ENCODE results near the gene NPY4R2.
"Not testable (repeated sequence)": the region's sequence is repeated elsewhere in the genome, so short reads cannot be mapped to it uniquely, and the experiment has no call there.

- TF ChIP-seq, protein P1, sequence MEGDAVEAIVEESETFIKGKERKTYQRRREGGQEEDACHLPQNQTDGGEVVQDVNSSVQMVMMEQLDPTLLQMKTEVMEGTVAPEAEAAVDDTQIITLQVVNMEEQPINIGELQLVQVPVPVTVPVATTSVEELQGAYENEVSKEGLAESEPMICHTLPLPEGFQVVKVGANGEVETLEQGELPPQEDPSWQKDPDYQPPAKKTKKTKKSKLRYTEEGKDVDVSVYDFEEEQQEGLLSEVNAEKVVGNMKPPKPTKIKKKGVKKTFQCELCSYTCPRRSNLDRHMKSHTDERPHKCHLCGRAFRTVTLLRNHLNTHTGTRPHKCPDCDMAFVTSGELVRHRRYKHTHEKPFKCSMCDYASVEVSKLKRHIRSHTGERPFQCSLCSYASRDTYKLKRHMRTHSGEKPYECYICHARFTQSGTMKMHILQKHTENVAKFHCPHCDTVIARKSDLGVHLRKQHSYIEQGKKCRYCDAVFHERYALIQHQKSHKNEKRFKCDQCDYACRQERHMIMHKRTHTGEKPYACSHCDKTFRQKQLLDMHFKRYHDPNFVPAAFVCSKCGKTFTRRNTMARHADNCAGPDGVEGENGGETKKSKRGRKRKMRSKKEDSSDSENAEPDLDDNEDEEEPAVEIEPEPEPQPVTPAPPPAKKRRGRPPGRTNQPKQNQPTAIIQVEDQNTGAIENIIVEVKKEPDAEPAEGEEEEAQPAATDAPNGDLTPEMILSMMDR (IDR thresholded peaks at IDR 0.05): not testable (repeated sequence)
- not testable (repeated sequence) for TF ChIP-seq POLR2AphosphoS5 (IDR thresholded peaks at IDR 0.05; ENCODE audit: low read depth, low read length); SMC3 (IDR thresholded peaks at IDR 0.05; ENCODE audit: low read depth, low read length); JUND (IDR thresholded peaks at IDR 0.05); GABPA (IDR thresholded peaks at IDR 0.05; ENCODE audit: low read depth); EP300 (IDR thresholded peaks at IDR 0.05; ENCODE audit: borderline replicate concordance in 1 of 2, low read depth in 1 of 2, low read length in 1 of 2); SIN3A (IDR thresholded peaks at IDR 0.05; ENCODE audit: borderline replicate concordance, low read depth, low read length); USF2 (IDR thresholded peaks at IDR 0.05; ENCODE audit: borderline replicate concordance, low read depth, low read length)
Measured at GRCh38 chr10:47894571-47894970, 23.9 kb upstream of the NPY4R2 start.

Measured in SK-N-SH (cell line).